ENCODE measurements around the gene ADAMTSL1. TPM values are rescaled to one million over a fixed set of nuclear protein-coding genes. Genes with fewer than 3 reads are reported as not detected.

Gene ADAMTSL1
- total and polyA plus RNA-seq, 9 of the 15 experiments (the other 6 are each of a cell fraction or from before 2014, with no cell fraction given) = 0.01 TPM; not detected in 8

DNA sequence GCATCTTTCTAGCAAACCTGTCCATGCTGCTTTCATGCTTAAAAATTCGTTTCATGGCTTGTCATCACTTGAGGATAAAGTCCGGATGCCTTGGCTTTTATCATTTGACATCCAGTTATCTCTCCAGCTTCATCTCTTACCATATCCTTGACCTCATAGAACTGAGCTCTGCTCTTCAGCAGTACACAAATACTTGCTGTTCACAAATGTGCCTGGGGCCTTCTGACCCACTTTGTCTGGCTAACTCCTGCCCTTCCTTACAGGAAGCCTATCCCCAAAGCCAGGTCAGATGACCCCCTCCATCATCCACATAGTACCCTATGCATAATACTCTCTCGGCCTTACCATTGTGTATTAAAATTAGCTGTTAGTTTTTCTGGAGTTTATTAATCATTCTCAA is 310.0 kb downstream of the ADAMTSL1 start:
- 0% methylated on average over 3 of the region's 3 CpGs for WGBS (ENCODE audit: insufficient coverage, low coverage, missing lambda C conversion rate)
- no peak overlapping the region for H2AFZ ChIP-seq (ENCODE audit: low read depth, low read length)
- no peak for DNase-seq (ENCODE audit: extremely low read depth in 1 of 4, low spot score in 3 of 4)
- H3K36me3 ChIP-seq (ENCODE audit: control insufficient read depth, insufficient read depth, low read length) = no peaks in the 10 kb centered on the region
- BruUV-seq (replicated peaks) = no TSS peak
- no peak overlapping the region for H3K27ac ChIP-seq (ENCODE audit: extremely low read depth, low read depth, low read length)
- H3K4me1 ChIP-seq (replicated peaks in 1 of 2; ENCODE audit: control insufficient read depth in 2 of 2, insufficient read depth in 2 of 2, low read length in 2 of 2) = no peaks in the 10 kb centered on the region
- no peak for TF ChIP-seq ZNF184 (CRISPR knock-in tag; IDR thresholded peaks at IDR 0.05)
- TF ChIP-seq ATF1 (CRISPR knock-in tag; IDR thresholded peaks at IDR 0.05) = no peak
- no peak for TF ChIP-seq ATF1 (tag; IDR thresholded peaks at IDR 0.05)
- TF ChIP-seq NONO (IDR thresholded peaks at IDR 0.05; ENCODE audit: low read depth in 2 of 2, low read length in 1 of 2) = no peak
- no peak for TF ChIP-seq CCAR2 (IDR thresholded peaks at IDR 0.05; ENCODE audit: low read depth, low read length)
- TF ChIP-seq NR2F6 (CRISPR knock-in tag; IDR thresholded peaks at IDR 0.05) = no peak
- TF ChIP-seq ZNF785 (CRISPR knock-in tag; IDR thresholded peaks at IDR 0.05) = no peak
- no peaks in the 10 kb centered on the region for H3K27me3 ChIP-seq (ENCODE audit: control insufficient read depth in 2 of 2, insufficient read depth in 2 of 2, low read length in 2 of 2)
- in situ Hi-C loops (cut with MboI) (loop anchor here (25.0 kb wide), 1 partner anchor 678 kb away; no protein-coding TSS in a partner anchor), intact Hi-C loops (cut with micrococcal nuclease) (no loop called here)
- CTCF ChIA-PET (ENCODE audit: low intra/inter-chr PET ratio) = no interaction called here
- no peaks in the 10 kb centered on the region for H3K9me3 ChIP-seq (replicated peaks; ENCODE audit: control insufficient read depth, insufficient read depth, low read depth, low read length)
- H3K9me1 ChIP-seq (ENCODE audit: control insufficient read depth, insufficient read depth, low read length) = no peaks in the 10 kb centered on the region
- no peak overlapping the region for H3K4me2 ChIP-seq (ENCODE audit: insufficient read depth, low read length)
- no peak overlapping the region for H3K9ac ChIP-seq (ENCODE audit: insufficient read depth in 1 of 2, low read depth in 2 of 2, low read length in 2 of 2)
- H3K79me2 ChIP-seq (ENCODE audit: control insufficient read depth, insufficient read depth, low read length) = no peaks in the 10 kb centered on the region
- no peak for FAIRE-seq
- no peaks in the 10 kb centered on the region for H4K20me1 ChIP-seq (replicated peaks; ENCODE audit: control insufficient read depth, insufficient read depth, low read length)
- POLR2A ChIA-PET = interaction anchor here (2.0 kb wide), 1 partner anchor 9 kb away, joined by 5 read pairs; no protein-coding TSS in a partner anchor
- ATAC-seq = no peak
- no peak overlapping the region for H3K4me3 ChIP-seq

DNA sequence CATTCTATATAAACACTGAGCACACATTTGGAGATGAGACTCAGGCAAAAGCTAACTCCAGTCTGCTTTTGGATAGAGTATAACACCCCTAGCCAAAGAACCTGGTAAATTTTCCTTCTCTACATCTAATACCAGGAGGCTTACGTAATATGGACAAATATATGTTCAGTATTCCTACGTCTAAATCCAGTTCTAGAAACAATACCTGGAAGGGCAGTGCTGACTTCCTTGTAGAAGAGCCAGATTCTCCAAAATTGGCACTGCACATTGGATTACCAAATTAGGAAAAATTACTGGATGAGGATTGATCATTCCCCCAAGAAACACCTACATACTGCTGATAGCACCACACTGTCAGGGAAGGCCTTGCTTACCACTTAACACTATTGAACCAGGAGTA is 311.7 kb downstream of the ADAMTSL1 start:
- no peak for FAIRE-seq
- 5% methylated on average over 2 of the region's 2 CpGs for WGBS (ENCODE audit: insufficient coverage, low coverage, missing lambda C conversion rate)
- TF ChIP-seq HLTF (IDR thresholded peaks at IDR 0.05) = no peak
- TF ChIP-seq NFIC (IDR thresholded peaks at IDR 0.05) = no peak
- TF ChIP-seq, protein P1, sequence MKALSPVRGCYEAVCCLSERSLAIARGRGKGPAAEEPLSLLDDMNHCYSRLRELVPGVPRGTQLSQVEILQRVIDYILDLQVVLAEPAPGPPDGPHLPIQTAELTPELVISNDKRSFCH (CRISPR knock-in tag; IDR thresholded peaks at IDR 0.05) = no peak
- TF ChIP-seq, protein P1 (tag; IDR thresholded peaks at IDR 0.05) = no peak
- no peak for TF ChIP-seq ZZZ3 (IDR thresholded peaks at IDR 0.05)
- TF ChIP-seq ATF1 (CRISPR knock-in tag; IDR thresholded peaks at IDR 0.05) = no peak
- TF ChIP-seq ATF1 (tag; IDR thresholded peaks at IDR 0.05) = no peak
- TF ChIP-seq PHF20 (IDR thresholded peaks at IDR 0.05; ENCODE audit: partially characterized antibody) = no peak

More for the DNA sequence above, 311.7 kb downstream of the ADAMTSL1 start:
- Histone ChIP-seq H3K9me3 (replicated peaks; ENCODE audit: control insufficient read depth, insufficient read depth, low read depth, low read length) (no peaks in the 10 kb centered on the region), H3K79me2 (ENCODE audit: control insufficient read depth, insufficient read depth, low read length) (no peaks in the 10 kb centered on the region), H3K9ac (ENCODE audit: insufficient read depth in 1 of 2, low read depth in 2 of 2, low read length in 2 of 2) (no peak overlapping the region), H3K4me2 (ENCODE audit: insufficient read depth, low read length) (no peak overlapping the region), H4K20me1 (replicated peaks; ENCODE audit: control insufficient read depth, insufficient read depth, low read length) (no peaks in the 10 kb centered on the region), H3K4me1 (replicated peaks in 1 of 2; ENCODE audit: control insufficient read depth in 2 of 2, insufficient read depth in 2 of 2, low read length in 2 of 2) (no peaks in the 10 kb centered on the region), H3K27me3 (ENCODE audit: control insufficient read depth in 2 of 2, insufficient read depth in 2 of 2, low read length in 2 of 2) (no peaks in the 10 kb centered on the region), H3K9me1 (ENCODE audit: control insufficient read depth, insufficient read depth, low read length) (no peaks in the 10 kb centered on the region), H3K36me3 (ENCODE audit: control insufficient read depth, insufficient read depth, low read length) (no peaks in the 10 kb centered on the region), H2AFZ (ENCODE audit: low read depth, low read length) (no peak overlapping the region), H3K27ac (ENCODE audit: extremely low read depth, low read depth, low read length) (no peak overlapping the region), H3K4me3 (no peak overlapping the region)
- POLR2A ChIA-PET = interaction anchor here (1.1 kb wide), 1 partner anchor 9 kb away, joined by 3 read pairs; no protein-coding TSS in a partner anchor
- BruUV-seq (replicated peaks) = no TSS peak
- CTCF ChIA-PET (ENCODE audit: low intra/inter-chr PET ratio) = no interaction called here
- DNase-seq (ENCODE audit: extremely low read depth in 1 of 4, low spot score in 3 of 4) (no peak), ATAC-seq (no peak)
- in situ Hi-C loops (cut with MboI) (loop anchor here (25.0 kb wide), 1 partner anchor 677 kb away; no protein-coding TSS in a partner anchor), intact Hi-C loops (cut with micrococcal nuclease) (no loop called here)

Data from K562 (cell line).